WTC11 (cell line): ENCODE measurements around the gene BASP1.

Experiments used
- CTCF ChIP-seq: fragments of 200-600 bp; IDR thresholded peaks from 2 replicates; pipeline ENCODE4 v1.8.0; 2022; ENCODE audit warnings: antibody characterized with exemption
- SMAD3 ChIP-seq: sonication (generic); formaldehyde crosslinking; IDR thresholded peaks from 2 replicates; pipeline ENCODE4 v1.8.0; 2022; ENCODE audit warnings: missing genetic modification reagents, mild to moderate bottlenecking, borderline replicate concordance
- USF1 ChIP-seq: sonication (generic); formaldehyde crosslinking; IDR thresholded peaks from 2 replicates; pipeline ENCODE4 v1.8.0; 2022; ENCODE audit warnings: mild to moderate bottlenecking, missing genetic modification reagents
- TF ChIP-seq, protein P1 (sequence below): sonication (generic); formaldehyde crosslinking; IDR thresholded peaks from 2 replicates; pipeline ENCODE4 v1.8.0; 2022; ENCODE audit warnings: mild to moderate bottlenecking, missing genetic modification reagents

DNA sequence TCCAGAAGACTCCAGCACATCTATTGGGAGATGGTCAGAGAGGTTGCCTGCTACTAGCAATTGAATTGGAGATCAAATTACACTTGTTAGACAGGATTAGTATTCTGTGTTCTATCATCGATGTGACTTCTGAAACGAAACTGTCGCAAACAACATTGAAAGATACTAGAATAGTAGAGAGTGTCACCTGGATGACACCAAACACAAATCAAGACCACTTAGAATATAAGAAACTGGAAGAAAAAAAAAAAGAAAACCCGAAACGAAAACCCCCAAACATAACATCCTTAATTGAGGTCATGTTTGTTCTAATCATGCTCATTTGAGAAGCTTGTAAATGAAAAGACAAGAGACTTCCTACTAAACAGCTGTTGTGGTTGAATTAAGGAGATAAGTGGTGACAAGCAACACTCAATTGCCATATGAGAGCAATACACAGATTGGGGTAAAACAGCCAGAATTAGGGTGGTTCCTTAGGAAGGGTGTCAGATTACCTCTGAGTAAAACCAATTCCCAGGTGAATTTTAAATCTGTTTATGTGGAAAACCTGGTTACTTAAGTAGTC lies 97.6 kb downstream of the BASP1 start:
- TF ChIP-seq USF1 (CRISPR knock-in tag), result no peak
- no peak for TF ChIP-seq CTCF
- no peak for TF ChIP-seq SMAD3
- TF ChIP-seq, protein P1, sequence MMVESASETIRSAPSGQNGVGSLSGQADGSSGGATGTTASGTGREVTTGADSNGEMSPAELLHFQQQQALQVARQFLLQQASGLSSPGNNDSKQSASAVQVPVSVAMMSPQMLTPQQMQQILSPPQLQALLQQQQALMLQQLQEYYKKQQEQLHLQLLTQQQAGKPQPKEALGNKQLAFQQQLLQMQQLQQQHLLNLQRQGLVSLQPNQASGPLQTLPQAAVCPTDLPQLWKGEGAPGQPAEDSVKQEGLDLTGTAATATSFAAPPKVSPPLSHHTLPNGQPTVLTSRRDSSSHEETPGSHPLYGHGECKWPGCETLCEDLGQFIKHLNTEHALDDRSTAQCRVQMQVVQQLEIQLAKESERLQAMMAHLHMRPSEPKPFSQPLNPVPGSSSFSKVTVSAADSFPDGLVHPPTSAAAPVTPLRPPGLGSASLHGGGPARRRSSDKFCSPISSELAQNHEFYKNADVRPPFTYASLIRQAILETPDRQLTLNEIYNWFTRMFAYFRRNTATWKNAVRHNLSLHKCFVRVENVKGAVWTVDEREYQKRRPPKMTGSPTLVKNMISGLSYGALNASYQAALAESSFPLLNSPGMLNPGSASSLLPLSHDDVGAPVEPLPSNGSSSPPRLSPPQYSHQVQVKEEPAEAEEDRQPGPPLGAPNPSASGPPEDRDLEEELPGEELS (CRISPR knock-in tag), result no peak
